Fibroblast of upper back skin (primary cell): ENCODE data around the gene PNMA8C.
"Not testable (repeated sequence)": the region's sequence is repeated elsewhere in the genome, so short reads cannot be mapped to it uniquely, and the experiment has no call there.

Source experiments
- DNase-seq: peaks from one replicate; pipeline ENCODE4 v3.0.0-alpha.2; 2013

PNMA8C gene

GRCh38 chr19:46410205-46411087, 18.3 kb downstream of the PNMA8C start:
- DNase-seq, result no peak

DNA sequence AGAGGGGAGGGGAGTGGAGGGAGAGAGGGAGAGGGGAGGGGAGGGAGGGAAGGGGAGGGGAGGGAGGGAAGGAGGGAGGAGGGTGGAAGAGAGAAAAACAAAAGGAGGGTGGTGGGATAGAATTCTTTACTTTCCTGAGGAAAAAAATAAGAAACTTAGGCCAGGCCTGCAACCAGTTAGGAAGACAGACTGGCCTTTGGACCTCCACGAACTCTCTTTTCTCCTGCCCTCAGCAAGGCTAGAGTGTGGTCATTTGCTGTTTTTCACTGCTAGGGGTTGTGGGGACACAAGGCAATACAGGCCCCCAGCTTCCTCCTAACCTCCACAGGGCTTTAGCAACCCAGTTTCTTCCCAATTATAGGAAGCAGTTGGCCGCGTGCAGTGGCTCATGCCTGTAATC, 19.5 kb downstream of the PNMA8C start:
- no peak for DNase-seq

- peak; percentile 39 for DNase-seq
These were observed 20.1 kb downstream of the PNMA8C start for GRCh38 chr19:46408664-46409039.

DNA sequence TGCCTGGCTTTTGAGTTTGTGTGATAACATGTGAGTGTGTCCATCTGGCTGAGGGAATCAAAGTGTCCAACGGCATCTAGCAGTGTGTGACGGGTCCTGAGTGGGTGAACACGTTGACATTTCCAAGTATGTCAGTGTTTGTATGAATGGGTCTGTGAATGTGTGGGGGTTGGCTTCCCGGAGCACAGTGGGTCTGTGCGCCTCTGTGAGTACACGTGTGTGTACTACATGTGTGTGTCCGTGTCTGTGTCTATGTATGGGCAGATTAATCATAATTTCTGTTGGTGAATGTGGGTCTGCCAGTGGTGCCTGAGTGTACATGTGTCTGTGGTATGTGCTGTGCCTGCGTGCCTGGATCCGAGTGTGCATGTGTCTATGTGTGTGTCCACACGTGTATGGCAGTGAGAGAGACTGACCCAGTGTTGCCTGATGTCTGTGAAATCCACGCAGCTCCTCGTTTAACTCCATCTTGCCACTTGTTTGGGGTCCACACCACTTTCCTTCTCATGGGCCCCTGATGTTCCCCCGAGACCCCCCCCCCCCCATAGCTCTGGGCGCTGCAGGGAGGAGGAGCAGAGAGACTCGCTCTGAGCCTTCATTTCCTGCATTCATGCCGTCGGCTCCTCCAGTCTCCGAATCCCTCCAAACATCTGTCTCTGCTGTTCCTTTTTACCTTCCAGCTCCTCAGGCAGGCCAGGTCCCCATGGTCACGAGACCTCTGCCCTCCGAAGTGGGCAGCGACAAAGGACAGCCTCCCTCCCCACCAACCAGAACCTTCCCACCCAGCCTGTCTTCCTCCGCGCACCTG, 20.7 kb downstream of the PNMA8C start:
- no peak for DNase-seq

DNA sequence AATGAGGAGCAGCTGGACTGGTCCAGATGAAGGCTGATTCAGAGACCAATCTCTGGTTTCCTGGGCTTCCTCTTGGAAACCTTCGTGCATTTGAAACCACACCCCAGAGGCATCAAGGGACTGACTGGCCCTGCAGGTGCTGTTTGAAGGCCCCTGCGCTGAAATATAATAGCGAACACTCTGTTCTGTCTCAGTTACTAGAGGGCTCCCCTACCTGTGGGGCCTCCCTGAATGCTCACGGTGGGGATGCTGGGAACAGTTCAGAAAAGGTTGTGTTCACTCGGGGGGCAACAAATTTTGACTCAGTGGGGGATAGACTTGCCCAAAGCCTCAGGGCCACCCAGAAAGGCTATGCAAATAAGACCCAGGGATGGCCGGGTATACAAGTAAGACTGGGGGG, 21.8 kb downstream of the PNMA8C start:
- DNase-seq, result no peak

- peak; percentile 49 for DNase-seq
These were observed 23.8 kb downstream of the PNMA8C start for GRCh38 chr19:46404753-46405468.

- DNase-seq, result peak; percentile 55
These were observed 24.5 kb downstream of the PNMA8C start for GRCh38 chr19:46404055-46404752.

GRCh38 chr19:46402725-46403124, 26.0 kb downstream of the PNMA8C start:
- no peak for DNase-seq

DNA sequence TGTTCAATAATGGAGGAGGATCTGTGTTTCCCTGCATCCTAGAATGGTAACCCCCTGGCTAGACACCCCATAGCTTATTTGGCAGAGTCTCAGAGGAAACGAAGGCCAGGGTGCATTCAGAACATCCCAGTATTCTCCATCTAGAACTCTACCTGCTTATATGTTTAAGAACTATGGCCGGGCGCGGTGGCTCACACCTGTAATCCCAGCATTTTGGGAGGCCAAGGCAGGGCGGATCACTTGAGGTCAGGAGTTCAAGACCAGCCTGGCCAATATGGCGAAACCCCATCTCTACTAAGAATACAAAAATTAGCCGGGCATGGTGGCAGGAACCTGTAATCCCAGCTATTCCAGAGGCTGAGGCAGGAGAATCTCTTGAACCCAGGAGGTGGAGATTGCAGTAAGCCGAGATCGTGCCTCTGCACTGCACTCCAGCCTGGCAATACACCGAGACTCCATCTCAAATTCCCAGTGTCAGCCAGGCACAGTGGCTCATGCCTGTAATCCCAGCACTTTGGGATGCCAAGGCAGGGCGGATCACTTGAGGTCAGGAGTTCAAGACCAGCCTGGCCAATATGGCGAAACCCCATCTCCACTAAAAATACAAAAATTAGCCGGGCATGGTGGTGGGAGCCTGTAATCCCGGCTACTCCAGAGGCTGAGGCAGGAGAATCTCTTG, 30.8 kb downstream of the PNMA8C start:
- DNase-seq, result not testable (repeated sequence)

GRCh38 chr19:46394402-46394797, 34.3 kb downstream of the PNMA8C start:
- no peak for DNase-seq

DNA sequence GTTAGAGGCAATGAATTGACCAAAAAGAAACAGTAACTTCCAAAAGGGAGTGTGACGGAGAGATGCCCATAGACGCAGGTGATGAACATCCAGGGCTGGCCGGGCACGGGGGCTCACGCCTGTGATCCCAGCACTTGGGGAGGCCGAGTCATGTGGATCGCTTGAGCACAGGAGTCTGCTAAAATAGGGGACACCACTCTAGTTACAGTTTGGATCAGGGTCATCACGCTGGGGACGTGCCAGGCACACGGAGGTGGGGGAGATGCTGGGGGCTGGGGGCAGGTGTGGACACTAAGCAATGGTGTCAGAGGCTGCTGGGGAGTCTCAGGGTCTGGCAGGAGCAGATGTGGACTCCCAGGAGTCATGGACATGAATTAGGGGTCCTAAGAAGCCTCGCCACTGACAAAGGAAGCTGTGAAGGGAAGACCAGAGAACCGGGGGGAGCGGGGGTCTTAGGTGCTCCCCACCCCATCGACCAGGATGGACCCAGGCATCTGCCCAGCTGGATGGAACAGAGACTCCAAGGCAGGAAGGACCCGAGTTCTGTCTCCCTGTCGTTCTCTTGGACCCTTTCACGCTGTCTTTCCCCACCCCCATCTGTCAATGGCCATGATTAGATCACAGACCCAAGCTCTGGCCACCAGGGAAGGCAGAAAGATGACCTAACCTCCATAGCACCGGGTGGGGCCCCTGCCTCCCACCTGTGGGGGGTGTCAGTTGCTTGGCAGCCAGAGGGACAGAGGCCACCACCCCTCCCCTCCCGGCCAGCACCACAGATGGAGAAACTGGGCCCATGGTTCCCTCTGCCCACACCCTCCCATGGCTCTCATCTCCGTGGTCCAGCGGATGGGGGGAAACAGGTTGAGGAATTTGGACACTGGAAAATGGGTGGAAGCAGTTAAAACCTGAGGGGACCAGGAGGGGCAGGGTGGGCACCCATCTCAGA, 35.0 kb downstream of the PNMA8C start:
- no peak for DNase-seq

- DNase-seq, result no peak
These were observed 35.9 kb downstream of the PNMA8C start for GRCh38 chr19:46392837-46393236.

- peak; percentile 79 for DNase-seq
These were observed 36.4 kb downstream of the PNMA8C start for GRCh38 chr19:46392252-46392801.

DNA sequence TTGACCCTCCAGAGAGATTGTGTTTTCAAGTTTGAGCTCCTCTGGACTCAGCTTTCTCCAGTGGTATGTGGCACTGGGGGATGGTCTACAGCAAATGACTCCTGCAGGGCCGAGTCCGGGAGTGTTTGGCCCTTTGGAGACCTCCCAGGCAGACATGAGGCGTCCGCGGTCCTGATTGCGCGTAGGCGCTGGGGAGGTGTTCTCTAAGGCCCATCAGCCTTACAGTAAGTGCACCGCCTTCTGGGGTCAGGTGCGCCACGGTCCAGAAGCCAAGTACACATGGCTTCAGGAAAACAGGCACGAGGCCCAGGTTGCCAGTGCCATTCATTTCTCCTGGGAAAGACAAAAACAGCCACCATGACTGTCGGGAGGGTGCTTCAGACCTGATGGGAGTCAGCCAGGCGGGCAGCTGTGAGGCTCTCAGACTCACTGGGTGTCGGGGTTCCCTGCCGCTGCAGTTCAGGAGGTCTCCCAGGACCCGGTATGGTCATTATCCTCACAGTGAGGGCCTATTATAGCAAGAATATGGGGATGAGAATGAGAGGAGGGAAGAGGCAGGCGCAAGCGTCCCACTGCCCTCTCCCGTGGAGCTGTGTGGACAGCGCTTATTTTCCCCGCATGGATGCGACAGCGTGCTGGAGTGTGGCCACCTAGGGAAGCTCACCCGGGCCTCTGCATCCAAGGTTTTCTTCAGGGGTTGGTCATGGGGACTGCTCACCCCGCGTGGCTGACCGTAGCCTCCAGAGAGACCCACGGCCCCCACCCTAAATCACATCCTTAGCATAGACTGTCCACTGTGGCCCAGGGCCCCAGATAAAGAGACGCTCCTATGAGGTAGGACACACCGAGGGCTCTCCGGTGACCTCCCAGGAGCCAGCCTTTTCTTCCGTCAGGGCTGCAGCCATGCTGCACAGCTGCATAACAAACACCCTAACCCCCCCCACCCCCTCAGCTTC, 37.2 kb downstream of the PNMA8C start:
- no peak for DNase-seq

DNA sequence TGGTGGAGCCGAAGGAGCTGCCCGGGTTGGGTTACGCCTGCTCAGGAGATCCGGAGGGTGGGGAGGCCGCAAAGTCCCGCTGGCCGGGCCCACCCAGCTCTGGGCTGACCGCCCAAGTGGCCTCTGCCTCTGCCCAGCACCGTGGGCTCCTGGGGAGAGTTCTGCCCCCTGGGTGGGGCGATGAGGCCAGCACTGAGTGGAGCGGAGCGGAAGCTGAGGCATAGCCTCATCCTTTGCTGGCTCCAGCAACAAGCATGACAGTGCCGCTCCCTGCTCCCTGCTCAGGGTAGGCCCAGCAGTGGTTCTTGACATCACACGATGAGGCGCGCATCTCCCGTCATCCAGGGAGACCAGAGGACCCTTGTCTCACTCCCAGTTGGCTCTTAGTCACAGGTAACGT, 37.9 kb downstream of the PNMA8C start:
- no peak for DNase-seq

GRCh38 chr19:46390121-46390858, 38.4 kb downstream of the PNMA8C start:
- DNase-seq, result no peak

- DNase-seq, result no peak
These were observed 40.2 kb downstream of the PNMA8C start for GRCh38 chr19:46388311-46389095.

DNA sequence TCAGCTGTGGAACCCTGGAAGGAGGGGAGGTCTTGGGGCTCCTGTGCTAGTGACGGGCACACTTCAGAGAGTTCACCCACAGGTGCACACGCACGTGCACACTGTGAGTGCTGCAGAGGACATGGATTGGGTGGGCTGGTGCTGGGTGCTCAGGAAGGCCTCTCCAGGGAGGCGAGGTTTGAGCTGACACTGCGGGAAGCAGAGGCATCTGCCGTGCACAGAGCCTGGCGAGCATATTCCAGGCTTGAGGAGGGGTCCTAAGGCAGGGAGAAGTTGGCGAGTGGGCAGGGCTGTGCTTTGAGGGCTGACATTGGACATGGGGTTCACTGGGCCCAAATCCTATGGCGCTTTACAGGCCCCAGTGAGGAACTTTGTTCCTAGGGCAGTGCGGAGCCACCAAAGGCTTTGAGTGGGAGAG, 41.0 kb downstream of the PNMA8C start:
- DNase-seq, result no peak
